ENCODE measurements around the gene SEPTIN5. TPM values are rescaled to one million over a fixed set of nuclear protein-coding genes. Genes with fewer than 3 reads are reported as not detected.

Gene SEPTIN5
- total RNA-seq, result under 1 TPM in 1 of 2 experiments, not detected in 1; 0.30 TPM

DNA sequence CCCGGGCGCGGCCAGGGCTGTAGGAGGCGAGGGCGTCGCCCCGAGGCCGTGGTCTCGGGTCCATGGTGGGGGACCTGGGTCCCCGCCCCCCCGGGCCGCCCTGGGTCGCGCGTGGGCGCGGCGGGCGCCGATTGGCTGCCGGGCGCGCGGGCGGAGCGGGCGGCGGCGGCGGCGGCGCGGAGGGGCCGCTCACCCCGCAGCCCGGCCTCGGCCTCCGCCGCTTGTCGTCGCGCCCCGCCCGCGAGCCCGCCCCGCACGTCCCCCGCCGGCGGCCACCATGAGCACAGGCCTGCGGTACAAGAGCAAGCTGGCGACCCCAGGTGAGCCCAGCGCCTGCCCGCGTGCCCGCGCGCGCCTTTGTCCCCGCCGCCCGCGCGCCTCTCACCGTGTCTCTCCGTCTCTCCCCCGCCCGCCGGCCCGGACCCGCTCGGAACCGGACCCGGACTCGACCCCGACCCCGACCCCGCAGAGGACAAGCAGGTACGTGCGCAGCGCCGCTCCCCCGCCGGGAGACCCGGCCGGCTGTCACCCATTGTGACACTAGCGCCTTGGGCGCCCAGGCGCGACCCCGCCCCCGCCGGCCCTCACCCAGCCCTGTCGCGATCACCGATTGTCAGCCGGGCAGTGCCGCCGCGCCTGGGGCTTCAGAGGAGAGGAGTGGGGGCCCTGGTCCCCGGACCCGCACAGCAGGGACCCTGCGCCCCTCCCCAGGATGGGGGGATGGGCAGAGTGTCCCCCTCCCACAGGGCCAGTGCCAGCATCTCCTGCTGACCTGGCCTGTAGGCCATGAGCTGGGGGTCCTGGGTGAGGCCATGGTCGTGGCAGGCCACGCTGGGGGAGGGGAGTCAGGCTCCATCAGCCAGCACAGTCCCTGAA lies at the start of gene SEPTIN5:
Gene SEPTIN5, plus strand, starts transcription at position 192 of the 876 bp plus-strand sequence. Its CDS starts 86 bp downstream, at position 278.
- H3K27ac Mint-ChIP-seq, result no peak within 1 kb of the TSS
- no peaks in the 10 kb centered on the region for H3K9me3 Mint-ChIP-seq (ENCODE audit: low read depth)
- no peak for DNase-seq
- ATAC-seq, result no peak
- peaks cover 34% of the 10 kb centered on the region for H3K27me3 Mint-ChIP-seq
- H3K4me1 Mint-ChIP-seq, result peaks cover 3% of the 10 kb centered on the region
- CTCF ChIA-PET, result no interaction called here
- no peak within 1 kb of the TSS for H3K4me3 Mint-ChIP-seq
- no peaks in the 10 kb centered on the region for H3K36me3 Mint-ChIP-seq

DNA sequence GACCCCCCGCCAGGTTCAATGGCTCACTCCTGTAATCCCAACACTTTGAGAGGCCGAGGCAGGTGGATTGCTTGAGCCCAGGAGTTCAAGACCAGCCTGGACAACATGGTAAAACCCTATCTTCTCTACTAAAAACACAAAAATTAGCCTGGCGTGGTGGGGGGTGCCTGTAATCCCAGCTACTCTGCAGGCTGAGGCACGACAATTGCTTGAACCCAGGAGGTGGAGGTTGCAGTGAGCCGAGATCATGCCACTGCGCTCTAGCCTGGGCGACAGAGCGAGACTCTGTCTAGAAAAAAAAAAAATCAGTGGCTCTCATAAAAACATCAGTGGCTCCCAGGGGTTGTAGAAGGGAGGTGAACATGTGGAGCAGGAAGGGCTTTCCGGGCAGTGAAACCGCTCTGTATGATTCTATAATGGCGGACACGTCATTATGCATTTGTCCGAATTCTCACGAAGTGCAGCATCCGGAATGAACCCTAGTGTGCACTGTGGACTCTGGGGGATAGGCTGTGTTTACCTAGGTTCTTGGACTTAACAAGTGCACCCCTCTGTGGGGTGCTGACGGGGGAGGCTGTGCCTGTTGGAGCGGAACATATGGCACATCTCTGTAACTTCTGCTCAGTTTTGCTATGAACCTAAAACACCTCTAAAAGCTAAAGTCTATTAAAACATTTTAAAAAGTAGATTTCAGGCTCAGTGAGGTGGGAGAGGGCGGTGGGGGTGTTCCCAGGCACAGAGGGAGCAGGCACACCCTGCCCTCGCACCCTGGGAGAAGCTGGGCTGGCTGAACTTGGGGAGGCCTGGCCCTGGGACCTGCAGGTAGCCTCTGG lies 49.1 kb upstream of the SEPTIN5 start:
- CTCF ChIA-PET, result no interaction called here

DNA sequence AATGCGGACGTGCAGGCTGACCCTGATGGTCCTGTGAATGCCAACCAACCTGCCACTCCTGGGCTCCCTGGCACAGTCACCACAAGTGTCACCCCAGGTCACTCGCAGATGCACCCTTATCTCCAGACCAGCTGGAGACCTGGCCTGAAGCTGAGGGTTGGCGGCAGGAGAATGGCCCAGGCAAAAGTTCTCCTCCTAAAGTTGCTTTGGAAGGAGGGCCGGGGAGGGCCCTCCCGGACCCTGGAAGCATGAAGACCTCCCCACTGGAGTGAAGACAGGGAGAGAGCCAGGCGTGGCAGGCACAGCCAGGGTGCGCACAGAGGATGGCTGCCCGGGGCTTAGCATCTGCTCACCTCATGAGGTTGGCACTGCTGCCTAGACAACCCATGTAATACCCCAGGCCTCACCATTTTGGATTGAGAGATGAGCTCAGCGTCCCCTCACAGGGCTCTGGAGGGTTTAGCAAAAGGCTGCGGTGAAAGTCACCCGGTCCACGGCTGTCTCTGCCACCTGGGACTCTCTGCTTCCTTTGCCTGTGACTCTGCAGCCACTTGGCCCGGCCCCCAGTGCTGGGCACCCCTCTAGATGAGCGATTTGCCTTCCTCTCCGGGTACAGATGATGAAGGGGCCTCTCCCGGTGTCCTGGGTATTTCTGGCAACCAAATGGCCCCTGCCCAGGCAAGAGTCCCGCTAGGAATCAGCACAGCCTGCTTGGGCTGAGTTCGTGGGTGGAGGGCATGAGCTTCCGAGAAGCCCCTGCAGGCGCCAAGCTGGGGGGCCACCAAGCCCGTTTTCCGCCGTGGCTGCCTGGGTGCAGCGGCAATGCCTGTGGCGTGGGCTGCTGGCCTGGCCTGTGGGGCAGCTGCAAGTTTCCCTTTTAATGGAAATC lies 48.3 kb upstream of the SEPTIN5 start:
- H3K36me3 Mint-ChIP-seq, result no peaks in the 10 kb centered on the region
- DNase-seq, result no peak
- no peak overlapping the region for H3K27ac Mint-ChIP-seq
- H3K9me3 Mint-ChIP-seq (ENCODE audit: low read depth), result no peaks in the 10 kb centered on the region
- H3K4me1 Mint-ChIP-seq, result peaks cover 3% of the 10 kb centered on the region
- no peak overlapping the region for H3K4me3 Mint-ChIP-seq
- ATAC-seq, result no peak
- CTCF ChIA-PET, result no interaction called here
- H3K27me3 Mint-ChIP-seq, result peaks cover 17% of the 10 kb centered on the region

More for the DNA sequence above, 49.1 kb upstream of the SEPTIN5 start:
- Mint-ChIP-seq H3K4me1 (peaks cover 3% of the 10 kb centered on the region), H3K4me3 (no peak overlapping the region), H3K9me3 (ENCODE audit: low read depth) (no peaks in the 10 kb centered on the region), H3K27ac (no peak overlapping the region), H3K27me3 (peaks cover 17% of the 10 kb centered on the region), H3K36me3 (no peaks in the 10 kb centered on the region)
- ATAC-seq (no peak), DNase-seq (no peak)

DNA sequence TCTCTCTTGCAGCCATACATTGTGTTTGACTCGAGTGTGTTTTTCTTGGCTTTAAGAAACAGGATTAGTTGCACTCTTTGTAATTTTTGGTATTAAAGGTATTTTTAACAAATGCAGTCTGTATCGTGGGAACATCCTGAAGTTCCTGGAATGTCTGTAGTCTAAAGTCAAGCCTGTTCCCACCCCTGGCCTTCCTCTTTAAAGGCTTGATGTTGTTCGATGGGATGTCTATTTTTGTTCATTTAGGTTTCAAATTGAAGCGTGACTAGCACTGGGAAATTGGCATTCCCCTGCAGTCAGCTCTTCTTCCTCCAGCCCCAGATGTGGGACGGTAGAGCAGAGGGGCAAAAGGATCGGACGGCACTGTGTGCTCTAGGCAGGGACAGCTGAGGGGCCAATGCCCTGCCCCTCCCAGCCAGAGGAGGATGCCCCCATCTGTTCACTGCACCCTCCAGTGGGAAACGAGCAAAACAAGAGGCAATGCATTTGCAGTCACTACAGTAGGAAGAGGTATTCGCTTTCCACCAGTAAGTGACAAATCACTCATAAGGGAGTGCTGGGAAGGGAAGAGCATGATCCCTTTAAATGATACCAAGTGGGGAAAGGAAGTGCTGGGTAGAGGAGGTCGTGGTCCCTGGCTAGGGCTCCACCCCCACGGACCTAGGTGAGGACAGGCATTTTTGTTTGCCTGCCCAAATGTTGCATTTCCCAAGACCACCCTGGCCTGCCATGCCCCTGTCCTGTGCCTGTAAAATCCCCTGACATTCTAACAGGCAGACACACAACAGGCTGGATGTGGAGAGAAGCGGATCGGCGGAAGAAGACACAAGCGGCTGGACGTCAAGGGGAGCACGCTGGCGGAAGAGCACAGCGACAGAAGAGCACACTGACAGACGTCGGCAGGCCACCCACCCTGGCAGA lies 47.4 kb upstream of the SEPTIN5 start:
- no peak for ATAC-seq
- DNase-seq, result no peak
- CTCF ChIA-PET, result no interaction called here
- no peak overlapping the region for H3K4me3 Mint-ChIP-seq
- H3K9me3 Mint-ChIP-seq (ENCODE audit: low read depth), result no peaks in the 10 kb centered on the region
- H3K36me3 Mint-ChIP-seq, result no peaks in the 10 kb centered on the region
- peaks cover 15% of the 10 kb centered on the region for H3K27me3 Mint-ChIP-seq
- peaks cover 3% of the 10 kb centered on the region for H3K4me1 Mint-ChIP-seq
- no peak overlapping the region for H3K27ac Mint-ChIP-seq

DNA sequence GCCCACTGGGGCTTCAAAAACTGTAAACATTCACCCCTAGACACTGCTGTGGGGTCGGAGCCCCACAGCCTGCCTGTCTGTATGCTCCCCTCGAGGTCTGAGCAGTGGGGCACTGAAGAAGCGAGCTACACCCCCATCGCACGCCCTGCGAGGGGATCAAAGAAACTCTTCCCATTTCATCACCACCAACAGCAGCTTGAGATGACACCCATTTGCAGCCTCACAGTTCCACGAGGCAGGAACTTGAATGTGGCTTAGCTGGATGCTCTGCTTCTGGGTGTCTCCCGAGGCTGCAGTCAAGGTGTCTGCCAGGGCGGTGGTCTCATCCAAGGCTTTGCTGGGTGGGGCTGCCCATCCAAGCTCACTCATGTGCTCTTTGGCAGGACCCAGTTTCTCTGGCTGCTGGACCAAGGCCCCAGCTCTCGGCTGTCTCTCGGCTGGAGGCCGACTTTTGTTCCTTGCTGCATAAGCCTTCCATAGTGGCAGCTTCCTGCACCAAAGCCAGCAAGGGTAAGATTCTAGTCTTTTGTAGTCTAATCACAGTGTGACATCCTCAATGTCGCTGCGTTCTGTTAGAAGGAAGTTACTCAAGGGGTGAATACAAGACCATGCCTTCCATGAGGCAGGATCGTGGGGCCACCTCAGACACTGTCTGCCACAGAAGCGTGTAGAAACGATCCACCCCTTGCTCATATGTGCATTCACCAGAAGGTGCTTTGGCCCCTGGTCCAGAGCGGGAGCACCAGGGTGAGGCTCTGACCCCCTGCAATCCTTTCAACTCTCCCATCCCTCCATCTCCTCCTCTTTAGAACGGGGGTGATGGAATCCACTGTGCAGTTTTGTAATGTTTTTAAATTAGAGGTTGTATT lies 46.2 kb upstream of the SEPTIN5 start:
- Mint-ChIP-seq H3K4me3 (no peak overlapping the region), H3K36me3 (no peaks in the 10 kb centered on the region), H3K9me3 (ENCODE audit: low read depth) (no peaks in the 10 kb centered on the region), H3K27me3 (peaks cover 15% of the 10 kb centered on the region), H3K4me1 (peaks cover 2% of the 10 kb centered on the region), H3K27ac (no peak overlapping the region)
- ATAC-seq, result no peak
- CTCF ChIA-PET, result interaction anchor here (0.6 to 1.5 kb wide), 2 partner anchors 11 to 27 kb away, joined by 3 to 4 read pairs; no protein-coding TSS in a partner anchor
- no peak for DNase-seq

DNA sequence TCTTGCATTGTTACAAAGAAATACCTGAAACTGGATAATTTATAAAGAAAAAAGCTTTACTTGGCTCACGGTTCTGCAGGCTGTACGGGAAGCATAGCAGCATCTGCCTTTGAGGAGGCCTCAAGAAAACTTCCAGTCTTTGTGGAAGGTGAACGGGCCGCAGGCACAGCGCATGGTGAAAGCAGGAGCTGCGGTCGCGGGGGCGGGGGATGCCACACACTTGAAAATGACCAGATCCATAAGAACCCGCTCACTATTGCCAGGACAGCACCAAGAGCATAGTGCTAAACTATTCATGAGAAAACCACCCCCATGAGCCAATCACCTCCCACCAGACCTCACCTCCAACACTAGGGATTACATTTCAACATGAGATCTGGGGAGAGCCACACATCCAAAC lies 45.6 kb upstream of the SEPTIN5 start:
- no peak overlapping the region for H3K27ac Mint-ChIP-seq
- no peaks in the 10 kb centered on the region for H3K4me1 Mint-ChIP-seq
- DNase-seq, result no peak
- no peaks in the 10 kb centered on the region for H3K9me3 Mint-ChIP-seq (ENCODE audit: low read depth)
- no peak overlapping the region for H3K4me3 Mint-ChIP-seq
- ATAC-seq, result no peak
- H3K36me3 Mint-ChIP-seq, result no peaks in the 10 kb centered on the region
- H3K27me3 Mint-ChIP-seq, result peaks cover 15% of the 10 kb centered on the region
- CTCF ChIA-PET, result interaction anchor here (1.5 kb wide), 1 partner anchor 11 kb away, joined by 4 read pairs; no protein-coding TSS in a partner anchor

DNA sequence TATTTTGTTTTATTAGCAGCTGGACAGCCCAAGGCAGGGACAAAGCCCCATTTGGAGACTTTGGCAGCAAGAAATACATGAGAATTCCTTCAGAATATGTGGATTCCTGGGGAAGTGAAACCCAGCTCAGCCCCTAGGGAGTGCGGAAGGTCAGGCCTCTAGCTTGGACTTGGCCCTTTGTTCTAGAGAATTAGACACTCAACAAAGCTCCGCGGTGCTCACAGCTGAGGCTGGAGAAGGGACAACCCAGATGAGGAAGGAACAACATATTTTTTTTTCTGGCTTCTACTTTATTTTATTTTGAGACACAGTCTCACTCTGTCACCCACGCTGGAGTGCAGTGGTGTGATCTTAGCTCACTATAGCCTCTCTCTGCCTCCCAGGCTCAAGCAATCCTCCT lies 44.7 kb upstream of the SEPTIN5 start:
- CTCF ChIA-PET, result interaction anchor here (1.5 kb wide), 1 partner anchor 10 kb away, joined by 4 read pairs; no protein-coding TSS in a partner anchor
- H3K36me3 Mint-ChIP-seq, result no peaks in the 10 kb centered on the region
- no peaks in the 10 kb centered on the region for H3K9me3 Mint-ChIP-seq (ENCODE audit: low read depth)
- DNase-seq, result no peak
- no peaks in the 10 kb centered on the region for H3K4me1 Mint-ChIP-seq
- H3K4me3 Mint-ChIP-seq, result no peak overlapping the region
- peaks cover 18% of the 10 kb centered on the region for H3K27me3 Mint-ChIP-seq
- H3K27ac Mint-ChIP-seq, result no peak overlapping the region
- ATAC-seq, result no peak

DNA sequence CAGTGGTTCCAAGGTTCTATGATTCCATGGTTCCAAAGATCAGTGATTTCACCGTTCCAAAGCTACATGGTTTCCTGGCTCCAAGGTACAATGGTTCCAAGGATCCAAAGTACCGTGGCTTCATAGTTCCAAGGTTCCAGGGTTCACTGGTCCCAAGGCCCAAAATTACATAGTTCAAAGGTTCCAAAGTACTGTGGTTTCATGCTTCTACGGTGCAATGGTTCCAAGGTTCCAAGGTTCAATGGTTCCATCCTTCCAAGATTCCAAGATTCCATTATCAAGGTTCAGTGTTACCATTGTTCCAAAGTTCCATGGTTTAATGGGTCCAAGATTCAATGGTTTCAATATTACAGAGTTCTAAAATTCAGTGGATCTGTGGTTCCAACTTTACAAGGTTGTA lies 43.0 kb upstream of the SEPTIN5 start:
- Mint-ChIP-seq H3K27ac (no peak overlapping the region), H3K36me3 (no peaks in the 10 kb centered on the region), H3K4me3 (no peak overlapping the region), H3K4me1 (no peaks in the 10 kb centered on the region), H3K9me3 (ENCODE audit: low read depth) (no peaks in the 10 kb centered on the region), H3K27me3 (peaks cover 20% of the 10 kb centered on the region)
- no peak for DNase-seq
- no peak for ATAC-seq
- CTCF ChIA-PET, result no interaction called here

DNA sequence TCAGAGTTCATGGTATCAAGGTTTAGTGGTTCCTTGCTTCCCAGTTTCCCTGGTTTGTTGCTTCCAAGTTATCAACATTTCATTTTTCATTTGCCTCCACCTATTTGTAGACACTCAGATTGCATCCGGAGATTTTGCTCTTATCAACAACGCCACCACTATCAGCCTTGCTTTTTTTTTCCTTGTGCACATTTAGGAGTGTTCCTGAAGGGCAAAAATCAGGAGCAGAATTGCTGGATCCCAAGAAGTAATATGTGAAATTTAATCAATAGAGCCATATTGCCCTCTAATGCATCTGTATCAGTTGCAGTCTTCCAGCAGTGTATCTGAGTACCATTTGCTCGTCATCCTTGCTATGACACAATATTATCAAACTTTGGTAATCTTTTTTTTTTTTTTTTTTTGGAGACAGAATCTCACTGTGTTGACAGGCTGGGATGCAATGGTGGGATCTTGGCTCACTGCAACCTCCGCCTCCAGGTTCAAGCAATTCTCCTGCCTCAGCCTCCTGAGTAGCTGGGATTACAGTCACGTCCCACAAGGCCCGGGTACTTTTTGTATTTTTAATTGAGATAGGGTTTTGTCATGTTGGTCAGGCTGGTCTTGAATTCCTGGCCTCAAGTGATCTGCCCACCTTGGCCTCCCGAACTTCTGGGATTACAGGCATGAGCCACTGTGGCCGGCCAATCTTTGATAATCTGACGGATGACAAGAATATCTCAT lies 42.1 kb upstream of the SEPTIN5 start:
- no peak for ATAC-seq
- CTCF ChIA-PET, result no interaction called here
- no peaks in the 10 kb centered on the region for H3K9me3 Mint-ChIP-seq (ENCODE audit: low read depth)
- H3K4me3 Mint-ChIP-seq, result no peak overlapping the region
- H3K27ac Mint-ChIP-seq, result no peak overlapping the region
- H3K4me1 Mint-ChIP-seq, result no peaks in the 10 kb centered on the region
- peaks cover 15% of the 10 kb centered on the region for H3K27me3 Mint-ChIP-seq
- H3K36me3 Mint-ChIP-seq, result no peaks in the 10 kb centered on the region
- DNase-seq, result no peak

DNA sequence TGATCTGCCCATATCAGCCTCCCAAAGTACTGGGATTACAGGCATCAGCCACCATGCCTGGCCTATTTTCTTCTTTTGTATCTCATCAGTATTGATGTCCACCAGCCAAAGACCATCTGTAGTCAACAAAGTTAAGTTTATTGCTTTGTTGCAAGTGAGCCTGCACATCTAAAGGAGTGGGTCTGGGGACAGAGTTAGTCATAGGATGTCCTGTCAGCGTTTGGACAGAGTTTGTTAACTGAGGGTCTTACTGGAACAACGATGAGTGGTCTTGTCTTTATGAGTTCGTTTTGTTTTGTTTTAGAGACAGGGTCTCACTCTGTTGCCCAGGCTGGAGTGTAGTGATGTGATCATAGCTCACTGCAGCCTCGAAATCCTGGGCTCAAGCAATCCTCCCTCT lies 40.6 kb upstream of the SEPTIN5 start:
- H3K27ac Mint-ChIP-seq, result no peak overlapping the region
- DNase-seq (no peak), ATAC-seq (no peak)
- no peaks in the 10 kb centered on the region for H3K4me1 Mint-ChIP-seq
- H3K27me3 Mint-ChIP-seq, result peaks cover 18% of the 10 kb centered on the region
- H3K4me3 Mint-ChIP-seq, result no peak overlapping the region
- H3K36me3 Mint-ChIP-seq, result no peaks in the 10 kb centered on the region
- no peaks in the 10 kb centered on the region for H3K9me3 Mint-ChIP-seq (ENCODE audit: low read depth)
- CTCF ChIA-PET, result no interaction called here

Data from activated CD8-positive, alpha-beta memory T cell treated with anti-CD3 and anti-CD28 coated beads, Interleukin-2, amount 10 ng/mL, durations not matched to agents 7 days and 5 days (primary cell).